CD4-positive, alpha-beta T cell treated with Interferon gamma for 1 hour (primary cell): ENCODE measurements around the gene NCLN.
"Not testable (repeated sequence)": the region's sequence is repeated elsewhere in the genome, so short reads cannot be mapped to it uniquely, and the experiment has no call there.

Experiments used
- DNase-seq: peaks from one replicate; pipeline ENCODE4 v3.0.0-alpha.2; 2020

Gene NCLN

DNA sequence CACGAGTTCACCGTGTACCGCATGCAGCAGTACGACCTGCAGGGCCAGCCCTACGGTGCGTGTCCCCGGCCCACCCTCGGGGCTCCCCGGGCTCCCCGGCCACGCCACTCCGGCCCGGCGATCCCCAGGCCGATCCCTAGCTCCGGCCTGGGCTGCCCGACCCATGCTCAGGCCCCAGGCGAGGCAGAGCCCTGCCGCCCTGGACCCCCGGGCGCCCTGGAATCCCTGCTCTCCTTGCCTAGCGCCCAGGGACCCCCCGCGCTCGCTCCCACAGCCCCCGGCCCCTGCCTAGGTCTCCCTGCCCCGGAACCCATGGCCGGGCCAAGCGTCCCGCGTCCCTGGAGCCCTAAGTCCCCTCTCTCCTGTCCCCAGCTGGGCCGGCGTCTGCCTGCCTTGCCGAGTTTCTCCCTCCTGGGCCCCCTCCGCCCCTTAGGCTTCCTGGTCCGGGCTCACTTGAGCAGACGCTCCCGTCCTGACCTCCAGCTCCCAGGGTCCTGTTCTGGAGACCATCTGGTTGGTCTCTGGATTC, 494 bp downstream of the NCLN start:
- no peak for DNase-seq

DNA sequence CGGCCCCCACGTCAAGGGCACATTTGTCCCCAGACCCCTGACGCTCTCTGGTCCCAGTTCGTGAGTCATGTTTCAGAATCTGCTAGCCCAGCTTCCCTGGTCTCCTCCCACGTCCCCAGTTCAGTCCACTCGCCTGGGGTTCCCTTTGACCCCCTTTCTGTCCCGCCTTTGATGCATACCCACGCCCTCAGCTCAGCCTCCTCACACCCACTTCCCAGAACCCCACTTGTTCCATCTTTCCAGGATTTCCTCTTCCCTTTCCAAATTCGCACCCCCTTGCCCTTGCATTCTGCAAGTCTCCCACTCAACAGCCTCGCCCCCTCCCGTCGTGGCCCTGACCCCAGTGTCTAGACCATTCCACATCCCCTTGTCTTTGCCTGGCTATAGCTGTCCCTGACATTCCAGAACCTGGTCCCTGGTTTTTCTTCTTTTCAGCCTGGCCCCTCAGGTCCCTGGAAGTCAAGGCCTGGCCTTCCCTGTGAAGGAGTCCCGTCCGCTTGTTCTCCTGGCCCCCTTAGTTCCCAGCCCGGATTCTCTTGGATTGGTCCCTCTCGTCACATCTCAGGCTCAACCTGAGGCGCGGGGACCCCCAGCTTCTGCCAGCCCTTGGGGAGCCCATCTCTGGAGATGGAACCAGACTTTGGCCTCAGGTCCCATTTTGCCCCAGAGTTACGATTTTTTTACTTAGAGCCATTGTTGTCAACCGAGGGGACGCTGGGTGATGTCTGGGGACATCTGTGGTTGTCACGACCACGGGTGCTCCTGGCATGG, 1.3 kb downstream of the NCLN start:
- DNase-seq: no peak

DNA sequence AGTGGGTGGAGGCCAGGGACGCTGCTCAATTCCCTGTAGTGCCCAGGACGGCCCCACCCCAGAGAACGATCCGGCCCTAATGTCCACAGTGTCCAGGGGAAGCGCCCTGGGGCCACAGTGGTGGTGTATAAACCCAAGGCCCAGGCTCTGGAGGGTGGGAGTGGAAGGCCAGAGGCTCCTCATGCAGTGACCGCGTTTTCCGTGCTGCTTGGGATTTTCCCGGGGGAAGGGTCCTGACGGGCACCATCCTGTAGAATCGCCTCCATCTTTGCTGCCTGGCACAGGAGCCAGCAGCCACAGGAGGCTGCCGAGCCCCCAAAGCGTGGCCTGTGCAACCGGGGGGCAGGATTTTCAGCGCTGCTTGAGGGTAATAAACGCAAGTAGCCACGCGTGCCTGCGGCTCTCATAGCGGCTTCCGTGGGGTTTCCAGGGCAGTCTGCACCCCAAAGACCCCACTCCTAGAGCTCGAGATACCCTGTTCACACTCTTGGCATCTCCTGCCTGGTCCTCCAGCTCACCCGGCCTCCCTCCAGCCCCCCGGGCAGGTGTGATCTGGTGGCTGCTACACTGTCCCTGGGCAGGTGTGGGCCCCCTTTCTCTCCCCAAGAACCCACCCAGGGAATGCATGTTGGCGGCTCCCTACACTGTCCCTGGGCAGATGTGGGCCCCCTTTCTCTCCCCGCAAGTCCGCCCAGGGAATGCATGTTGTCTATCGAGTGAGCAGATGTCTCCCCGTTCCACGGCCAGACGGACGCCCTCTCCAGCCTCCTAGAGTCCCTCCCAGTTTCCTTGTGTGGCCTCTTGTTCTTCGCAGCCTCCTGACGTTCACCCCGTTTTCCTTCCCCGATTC, 2.2 kb downstream of the NCLN start:
- DNase-seq: no peak

DNA sequence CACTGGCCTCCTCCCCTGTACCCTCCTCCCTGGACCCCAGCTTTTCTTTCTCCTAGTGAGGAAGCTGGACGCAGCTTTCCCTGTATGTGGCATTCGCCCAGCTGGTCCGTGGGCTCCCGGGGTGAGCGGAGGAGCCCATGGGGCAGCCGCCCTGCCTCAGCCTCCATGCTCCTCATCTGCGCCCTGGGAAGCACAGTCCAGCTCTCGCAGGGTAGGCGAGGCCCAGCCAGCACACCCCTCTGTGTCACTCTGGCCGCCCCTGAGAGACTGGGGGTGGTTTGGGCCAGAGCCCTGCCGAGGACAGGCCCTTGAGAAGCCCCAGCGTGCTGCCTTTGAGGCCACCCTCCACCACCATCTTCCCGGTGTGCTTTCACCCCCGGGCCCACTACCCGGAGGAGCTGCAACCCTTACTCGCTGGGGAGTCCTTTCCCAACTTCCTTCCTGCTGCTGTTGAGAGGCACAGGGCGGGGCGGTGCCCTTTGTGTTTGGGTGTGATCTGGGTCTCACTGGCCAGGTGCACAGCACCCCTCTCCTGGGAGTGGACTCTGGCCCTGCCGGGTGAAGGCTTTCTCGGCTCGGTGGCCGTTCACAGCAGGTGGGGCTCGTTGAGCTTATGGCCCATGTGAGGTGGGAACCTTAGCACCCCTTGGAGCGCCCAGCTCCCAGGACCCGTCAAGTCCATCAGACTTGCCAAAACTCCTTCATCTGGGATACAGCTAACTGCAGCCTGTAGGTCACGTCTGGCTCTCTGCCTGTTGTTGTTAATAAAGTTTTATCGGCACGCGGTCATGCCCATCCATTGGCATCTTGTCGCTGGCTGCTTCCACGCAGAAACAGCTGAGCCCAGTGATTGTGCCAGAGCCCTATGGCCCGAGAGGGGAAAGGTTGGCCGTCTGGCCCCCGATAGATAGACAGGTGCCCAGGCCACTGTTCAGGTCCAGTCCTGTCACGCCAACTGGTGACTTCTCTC, 3.2 kb downstream of the NCLN start:
- DNase-seq: no peak

DNA sequence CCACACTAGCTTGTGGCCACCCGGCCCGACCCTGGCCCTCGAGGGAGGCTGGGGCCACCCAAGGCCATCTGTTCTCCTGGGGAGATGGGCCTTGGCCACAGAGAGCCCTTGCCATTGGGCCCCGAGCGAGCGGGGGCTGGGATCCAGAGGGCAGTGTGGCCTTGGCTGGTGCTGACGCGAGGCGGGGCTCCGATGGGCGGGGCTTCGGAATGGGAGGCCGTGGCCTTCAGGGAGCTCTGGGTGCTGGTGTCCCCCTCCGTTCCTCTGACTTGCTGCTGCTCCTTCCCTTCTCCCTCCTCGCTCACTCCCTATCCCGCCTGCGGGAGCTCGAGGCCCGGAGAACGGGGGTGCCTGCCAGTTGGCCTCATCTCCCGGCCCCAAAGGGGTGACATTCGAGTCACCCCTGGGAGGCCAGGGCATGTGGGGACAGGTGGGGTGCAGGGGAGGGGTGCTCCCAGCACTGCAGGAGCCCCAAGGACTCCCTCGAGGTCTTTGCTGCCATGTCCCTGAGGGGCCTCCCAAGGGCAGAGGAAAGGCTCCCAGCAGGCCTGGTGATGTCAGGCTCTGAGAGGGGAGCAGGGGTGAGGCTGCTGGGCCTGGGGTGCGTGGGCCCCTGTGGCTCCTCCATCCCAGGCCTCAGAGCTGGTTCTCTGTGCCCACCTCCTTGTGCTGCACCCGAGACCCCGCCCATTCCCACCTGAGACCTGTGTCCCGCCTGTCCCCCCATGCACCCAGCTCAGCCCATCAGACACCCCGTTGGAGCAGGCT, 4.2 kb downstream of the NCLN start:
- no peak for DNase-seq

DNA sequence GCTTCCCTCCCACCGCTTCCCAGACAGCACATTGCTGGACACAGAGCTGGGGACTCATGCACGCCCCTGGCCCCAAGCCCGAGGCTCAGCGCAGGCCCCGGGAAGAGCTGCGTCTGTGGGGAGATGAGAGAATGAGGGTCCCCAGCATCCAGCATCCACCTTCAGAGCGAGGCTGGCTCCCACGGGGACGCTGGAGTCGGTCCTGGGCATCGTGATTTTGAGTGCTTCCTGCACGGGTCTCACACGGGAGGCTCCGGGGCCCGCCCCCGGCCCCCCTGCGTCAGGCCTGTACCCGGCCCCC, 4.7 kb downstream of the NCLN start:
- DNase-seq: no peak

DNA sequence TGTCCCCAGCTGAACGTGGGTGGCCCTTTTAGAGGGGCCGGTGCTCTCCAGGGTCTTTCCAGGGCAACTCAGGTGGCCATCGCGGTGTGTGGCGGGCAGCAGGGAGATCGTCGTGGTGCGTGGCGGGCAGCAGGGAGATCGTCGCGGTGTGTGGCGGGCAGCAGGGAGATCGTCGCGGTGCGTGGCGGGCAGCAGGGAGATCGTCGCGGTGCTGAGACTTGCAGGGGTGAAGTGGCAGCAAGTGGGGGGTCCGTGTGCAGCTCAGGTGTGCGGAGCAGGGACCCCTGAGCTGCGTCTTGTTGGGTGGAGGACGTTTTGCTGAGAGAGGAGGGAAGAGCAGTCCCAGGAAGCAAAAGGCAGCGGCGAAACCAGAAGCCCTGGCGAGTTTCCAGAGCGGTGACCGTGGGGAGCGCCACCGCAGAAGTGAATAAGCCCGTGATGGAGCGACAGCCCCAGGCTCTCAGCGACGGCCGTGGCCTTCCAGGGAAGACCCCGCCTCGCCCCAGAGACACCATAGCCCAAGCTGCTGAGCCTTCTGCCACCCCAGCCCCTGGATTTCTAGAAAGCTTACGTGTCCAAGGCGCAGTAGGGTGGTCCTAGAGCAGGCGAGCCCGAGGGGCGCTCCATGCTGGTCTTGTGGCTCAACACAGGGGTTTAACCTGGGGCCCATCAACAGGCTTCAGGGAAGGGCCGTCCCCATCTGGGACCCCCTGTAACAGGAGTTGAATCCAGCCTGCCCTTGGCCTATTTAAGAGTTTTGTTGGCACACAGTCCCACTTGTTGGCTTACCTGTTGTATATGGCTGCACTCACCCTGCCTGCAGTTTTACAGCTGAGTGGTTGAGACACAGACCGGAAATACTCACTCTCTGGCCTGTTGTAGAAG, 5.4 kb downstream of the NCLN start:
- no peak for DNase-seq

DNA sequence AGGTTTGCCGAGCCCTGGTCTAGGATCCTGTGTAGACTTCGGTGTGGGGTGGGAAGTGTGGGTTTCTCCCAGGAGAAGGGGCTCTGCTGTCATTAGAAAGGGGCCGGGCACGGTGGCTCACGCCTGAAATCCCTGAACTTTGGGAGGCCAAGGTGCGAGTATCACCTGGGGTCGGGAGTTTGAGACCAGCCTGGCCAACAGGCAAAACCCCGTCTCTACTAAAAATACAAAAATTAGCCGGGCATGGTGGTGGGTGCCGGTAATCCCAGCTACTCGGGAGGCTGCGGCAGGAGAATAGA, 6.0 kb downstream of the NCLN start:
- not testable (repeated sequence) for DNase-seq

DNA sequence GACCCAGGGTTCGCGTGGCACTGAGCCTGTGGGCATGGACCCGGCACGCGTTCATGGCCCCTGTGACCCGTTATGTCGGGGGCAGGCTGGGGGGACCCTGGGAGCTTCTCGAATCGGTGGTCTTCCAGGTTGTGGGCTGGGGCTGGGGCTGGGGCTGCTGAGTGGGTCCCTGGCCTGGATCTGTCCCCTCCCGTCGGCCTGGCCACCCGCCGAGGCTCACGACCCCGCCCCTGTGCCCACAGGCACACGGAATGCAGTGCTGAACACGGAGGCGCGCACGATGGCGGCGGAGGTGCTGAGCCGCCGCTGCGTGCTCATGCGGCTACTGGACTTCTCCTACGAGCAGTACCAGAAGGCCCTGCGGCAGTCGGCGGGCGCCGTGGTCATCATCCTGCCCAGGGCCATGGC, 6.5 kb downstream of the NCLN start:
- no peak for DNase-seq

DNA sequence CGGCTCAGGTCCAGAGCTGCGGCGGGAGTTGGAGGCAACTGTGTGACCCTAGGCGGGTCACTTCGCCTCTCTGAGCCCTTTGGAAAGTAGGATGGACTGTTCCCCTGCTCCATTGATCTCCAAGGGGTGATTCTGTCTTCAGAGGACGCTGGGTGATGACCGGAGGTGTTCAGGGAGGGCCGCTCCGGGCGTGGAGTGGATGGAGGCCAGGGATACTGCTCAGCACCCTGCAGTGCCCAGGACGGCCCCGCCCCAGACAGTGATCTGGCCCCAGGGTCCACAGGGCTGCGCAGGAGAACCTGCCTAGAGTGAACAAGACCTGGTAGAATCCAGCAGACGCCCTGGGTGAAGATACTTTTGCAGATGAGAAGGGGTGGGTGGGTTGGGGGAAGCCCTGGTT, 7.0 kb downstream of the NCLN start:
- DNase-seq: no peak

DNA sequence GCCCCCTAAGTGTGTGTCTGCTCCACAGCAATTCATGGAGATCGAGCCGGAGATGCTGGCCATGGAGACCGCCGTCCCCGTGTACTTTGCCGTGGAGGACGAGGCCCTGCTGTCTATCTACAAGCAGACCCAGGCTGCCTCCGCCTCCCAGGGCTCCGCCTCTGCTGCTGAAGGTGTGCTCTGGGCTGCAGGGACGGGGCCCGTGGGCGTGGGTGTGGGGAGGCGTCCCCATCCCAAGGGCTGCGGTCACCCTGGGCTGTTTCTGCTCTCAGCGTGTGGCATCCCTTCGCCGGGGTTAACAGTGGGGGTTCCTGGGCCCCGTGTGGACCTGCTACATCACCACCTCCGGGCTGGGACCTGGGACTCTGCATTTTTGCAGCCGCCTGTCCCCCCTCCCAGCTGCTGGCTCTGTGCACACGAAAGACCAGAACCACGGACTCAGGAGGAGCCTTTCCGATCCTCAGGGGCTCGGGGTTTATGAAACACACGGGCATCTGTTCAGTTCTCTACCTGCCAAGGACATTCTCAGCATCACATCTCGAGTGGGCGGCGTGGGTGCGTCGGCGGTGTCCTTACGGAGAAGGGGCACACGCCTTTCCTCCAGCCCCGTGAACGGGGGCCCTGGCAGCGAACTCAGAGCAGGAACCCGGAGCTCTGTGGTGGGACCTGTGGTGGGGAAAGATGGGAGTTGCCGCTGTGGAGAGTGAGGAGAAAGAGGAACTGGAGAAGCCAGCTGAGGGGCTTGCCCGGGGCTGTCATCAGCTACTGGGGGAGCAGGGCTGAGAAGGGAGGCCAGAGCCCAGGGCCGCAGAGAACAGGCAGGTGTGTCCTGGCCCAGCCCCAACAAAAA, 7.8 kb downstream of the NCLN start:
- DNase-seq: no peak

DNA sequence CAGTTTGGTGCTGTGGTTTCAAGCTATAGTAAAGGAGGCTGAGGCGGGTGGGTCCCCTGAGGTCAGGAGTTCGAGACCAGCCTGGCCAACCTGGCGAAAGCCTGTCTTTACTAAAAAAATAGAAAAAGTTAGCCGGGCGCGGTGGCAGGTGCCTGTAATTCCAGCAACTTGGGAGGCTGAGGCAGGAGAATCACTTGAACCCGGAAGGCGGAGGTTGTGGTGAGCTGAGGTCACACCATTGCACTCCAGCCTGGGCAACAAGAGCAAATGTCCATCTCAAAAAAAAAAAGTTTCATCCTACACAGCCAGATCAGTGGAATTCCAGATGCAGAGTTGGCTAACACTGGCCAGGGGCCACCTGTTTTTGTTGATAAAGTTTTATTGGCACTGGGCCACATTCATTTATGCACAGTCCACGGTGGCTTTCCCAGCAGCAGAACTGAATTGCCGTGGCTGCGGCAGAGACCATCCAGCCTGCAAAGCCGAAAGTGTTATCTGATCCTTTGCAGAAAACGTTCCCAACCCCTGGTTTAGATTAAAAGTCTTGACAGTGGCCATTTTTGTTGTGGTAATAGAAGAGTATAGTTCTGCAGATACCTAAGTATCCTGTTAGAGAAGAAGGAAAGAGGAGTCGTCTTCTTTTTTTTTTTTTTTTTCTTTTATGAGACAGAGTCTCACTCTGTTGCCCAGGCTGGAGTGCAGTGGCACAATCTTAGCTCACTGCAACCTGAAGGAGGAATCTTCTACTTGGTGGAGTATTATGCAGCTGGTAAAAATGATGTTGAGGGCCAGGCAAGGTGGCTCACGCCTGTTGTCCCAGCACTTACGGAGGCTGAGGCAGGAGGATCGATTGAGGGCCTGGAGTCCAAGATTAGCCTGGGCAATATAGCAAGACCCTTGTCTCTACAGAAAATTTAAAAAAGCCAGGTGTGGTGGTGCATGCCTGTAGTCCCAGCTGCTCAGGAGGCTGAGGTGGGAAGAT, 8.7 kb downstream of the NCLN start:
- no peak for DNase-seq

DNA sequence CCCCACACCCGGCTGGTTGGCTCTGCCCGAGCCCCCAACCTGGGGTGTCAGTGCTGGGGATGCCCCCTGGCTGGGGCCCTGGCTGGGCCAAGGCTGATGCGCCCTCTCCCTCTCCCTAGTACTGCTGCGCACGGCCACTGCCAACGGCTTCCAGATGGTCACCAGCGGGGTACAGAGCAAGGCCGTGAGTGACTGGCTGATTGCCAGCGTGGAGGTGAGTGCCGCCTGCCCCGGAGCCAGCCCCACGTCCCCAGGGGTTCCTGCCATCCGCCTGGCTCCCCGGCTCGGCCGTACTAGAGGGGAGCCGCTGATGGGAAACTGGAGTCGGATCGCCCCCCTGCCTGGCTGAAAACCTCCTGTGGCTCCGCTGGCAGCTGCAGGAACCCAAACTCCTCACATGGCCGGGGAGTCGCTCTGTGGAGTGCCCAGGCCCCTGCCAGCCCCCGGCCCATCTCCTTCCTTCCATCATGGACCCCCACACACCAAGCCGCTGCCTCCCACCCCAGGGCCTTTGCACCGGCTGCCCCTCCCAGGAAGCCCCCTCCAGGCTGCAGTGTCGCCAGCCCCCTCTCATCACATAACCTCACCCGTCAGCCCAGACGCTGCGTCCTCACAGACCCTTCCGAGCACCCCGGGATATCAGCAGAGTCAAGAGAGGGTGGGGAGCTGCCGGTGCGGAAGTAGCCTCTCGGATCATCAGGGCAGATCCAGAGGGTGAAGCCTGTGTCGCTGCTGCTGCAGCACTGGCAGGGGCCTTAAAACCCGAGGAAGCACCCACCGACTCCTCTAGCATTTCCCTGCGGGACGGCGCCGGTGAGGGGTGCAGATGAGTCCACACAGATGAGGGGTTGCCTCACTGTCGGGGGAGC, 10.6 kb downstream of the NCLN start:
- DNase-seq: no peak

DNA sequence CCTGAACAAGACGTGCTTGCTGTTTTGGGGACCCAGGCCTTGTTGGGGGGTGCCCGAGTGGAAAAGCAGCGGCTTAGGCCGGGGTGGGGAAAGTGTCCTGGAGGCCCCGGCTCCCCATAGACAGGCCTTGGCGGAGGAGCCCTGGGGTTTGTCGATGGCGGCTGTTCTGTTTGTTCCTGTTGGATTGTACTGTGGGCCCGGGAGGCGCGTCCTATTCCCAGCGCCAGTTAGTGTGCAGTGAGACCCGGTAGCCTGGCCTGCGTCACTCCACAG, 11.1 kb downstream of the NCLN start:
- no peak for DNase-seq

DNA sequence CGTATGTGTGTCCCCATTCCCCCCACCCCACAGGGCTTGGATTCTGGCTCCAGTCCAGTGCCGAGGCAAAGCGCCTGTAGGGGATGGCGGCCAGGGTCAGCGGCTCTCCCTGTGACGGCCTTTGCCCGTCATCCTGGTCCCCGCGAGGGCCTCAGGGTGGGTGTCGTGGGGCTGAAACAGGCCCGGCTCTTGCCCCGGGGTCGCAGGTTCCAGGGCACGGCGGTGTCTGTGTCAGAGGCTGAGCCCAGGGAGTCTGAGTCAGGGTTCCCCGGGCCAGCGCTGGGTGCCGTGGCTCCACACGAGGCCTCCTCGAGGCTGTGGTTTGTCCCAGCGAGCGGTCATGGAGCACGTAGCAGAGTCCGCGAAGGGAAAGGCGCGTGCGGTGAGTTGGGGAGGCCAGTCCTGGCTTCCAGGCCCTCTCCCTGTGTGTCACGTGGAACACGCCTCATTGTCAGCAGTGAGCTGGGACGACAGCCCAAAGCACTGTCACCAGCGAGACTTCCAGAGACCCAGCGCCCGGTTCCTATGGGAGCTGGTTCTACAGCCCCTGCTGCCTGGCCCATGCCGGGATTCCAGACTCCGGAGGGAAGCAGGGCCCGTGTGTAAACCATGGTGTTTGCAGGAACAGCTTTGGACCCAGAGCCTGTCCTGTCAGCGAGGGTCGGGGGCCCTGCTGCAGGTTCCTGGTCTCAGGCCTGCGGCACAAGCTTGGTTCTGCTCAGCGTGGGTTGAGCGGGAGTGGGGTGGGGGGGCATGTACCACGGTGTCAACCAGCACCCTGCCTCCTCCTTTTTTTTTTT, 13.4 kb downstream of the NCLN start:
- no peak for DNase-seq

DNA sequence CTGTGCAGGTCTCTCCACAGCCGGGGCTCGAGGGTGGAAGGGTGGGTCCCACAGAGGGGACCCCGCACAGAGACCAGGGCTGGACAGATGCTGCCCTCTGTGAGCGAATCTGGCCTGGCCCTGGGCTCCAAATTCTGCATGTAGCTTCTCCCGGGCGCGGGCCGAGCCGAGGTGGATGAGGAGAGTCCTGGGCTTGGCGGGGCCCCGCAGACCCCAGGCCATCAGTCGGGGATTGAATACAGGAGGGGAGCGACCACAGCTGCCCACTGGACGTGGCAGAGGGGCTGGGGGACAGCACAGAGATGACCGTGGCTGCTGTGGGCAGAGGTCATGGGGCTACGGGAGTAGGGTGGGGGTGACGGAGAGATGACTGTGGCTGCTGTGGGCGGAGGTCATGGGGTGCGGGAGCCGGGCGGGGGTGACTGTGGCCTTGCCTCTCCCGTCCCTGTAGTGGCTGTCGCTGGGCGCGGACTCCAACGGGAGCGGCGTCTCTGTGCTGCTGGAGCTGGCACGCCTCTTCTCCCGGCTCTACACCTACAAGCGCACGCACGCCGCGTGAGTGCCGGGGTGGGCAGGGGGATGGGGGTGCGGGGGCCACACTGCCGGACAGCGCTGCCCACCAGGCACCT, 15.5 kb downstream of the NCLN start:
- no peak for DNase-seq

DNA sequence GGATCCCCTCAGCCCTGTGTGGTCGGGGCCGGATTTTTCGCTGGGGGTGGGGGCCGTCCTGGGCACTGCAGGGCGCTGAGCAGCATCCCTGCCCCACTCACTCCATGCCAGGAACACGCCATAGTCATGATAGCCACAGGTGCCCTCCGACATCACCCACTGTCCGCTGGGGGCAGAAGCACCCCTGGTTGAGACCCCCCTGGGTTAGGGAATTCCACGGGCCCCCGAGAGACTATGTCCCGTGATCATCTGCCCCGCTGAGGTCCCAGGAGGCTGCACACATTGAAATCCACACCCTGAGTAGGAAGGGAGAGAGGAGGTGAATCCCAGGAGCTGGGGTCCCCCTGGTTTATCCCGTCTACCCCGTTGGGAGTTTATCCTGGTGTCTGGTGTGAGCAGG, 16.2 kb downstream of the NCLN start:
- DNase-seq: no peak
